Right lobe of liver (tissue), 6 donors: ENCODE measurements around the gene H2AZ2. TPM values are rescaled to one million over a fixed set of nuclear protein-coding genes. Genes with fewer than 3 reads are reported as not detected.

Source experiments
- ATAC-seq, 4 donors: fragments of 200-7000 bp; cut with Tn5 transposase; one replicate each; pipeline ENCODE4 v1.9.1; 2020; ENCODE audit warnings: mild to moderate bottlenecking in 4 of 4, moderate library complexity in 4 of 4
- DNase-seq, 3 donors: peaks; one replicate each; pipeline ENCODE4 v3.0.0-alpha.2; 2020
- H3K27ac ChIP-seq, 3 donors: fragments of 200-600 bp; one replicate each; pipeline ENCODE4 v1.8.0; 2022
- H3K27me3 ChIP-seq, 2 donors: fragments of 200-600 bp; one replicate each; pipeline ENCODE4 v1.8.0; 2022
- H3K36me3 ChIP-seq, 4 donors: fragments of 200-600 bp; sonication (generic) in 1 of 4; one replicate each; pipeline versions ENCODE4 v1.5.1 to v1.8.0; 2017 to 2022; ENCODE audit warnings: control low read depth in 1 of 4
- H3K4me1 ChIP-seq, 4 donors: fragments of 200-600 bp; sonication (generic) in 1 of 4; one replicate each; pipeline versions ENCODE4 v1.5.1 to v1.8.0; 2017 to 2022; ENCODE audit warnings: control low read depth in 1 of 4
- H3K4me3 ChIP-seq, 3 donors: fragments of 200-600 bp; one replicate each; pipeline ENCODE4 v1.8.0; 2022
- H3K9me3 ChIP-seq, 4 donors: fragments of 200-600 bp; sonication (generic) in 1 of 4; one replicate each; pipeline versions ENCODE4 v1.5.1 to v1.8.0; 2017 to 2022; ENCODE audit warnings: control low read depth in 1 of 4
- POLR2A ChIP-seq: fragments of 450-650 bp; IDR thresholded peaks from one replicate; pipeline ENCODE4 v1.6.1; 2017; ENCODE audit warnings: antibody characterized with exemption, mild to moderate bottlenecking
- WGBS: methylation state at CpG from one replicate; pipeline ENCODE4 v1.1.6; 2018; ENCODE audit warnings: low coverage, low lambda C conversion rate; ENCODE audit not compliant: insufficient coverage; ENCODE audit errors: missing lambda C conversion rate; 5-methylcytosine and 5-hydroxymethylcytosine counted together
- intact Hi-C, 2 donors: fragments of 100-400 bp; cut with DNase I; formaldehyde crosslinking; loops; one replicate each; pipeline versions ENCODE4 v1.11.2 to v1.14.1; 2022
- total RNA-seq, 6 experiments: library from RNA; depleted of rRNA in 2 of 6; stranded (reverse); fragments of >200 nt in 2 of 6; fragmentation: NEBNext Ultra II Directional in 3 of 6; extraction: Animal tissue kit (Norgen Biotek cat#: 25700) in 3 of 6; gene quantifications; one replicate each; pipeline versions ENCODE4 v1.1.0 to v1.2.4, GENCODE V29; 2016 to 2023
- TF ChIP-seq, protein P1 (sequence below), 4 donors: fragments of 200-600 bp in 3 of 4; fragments of 450-650 bp in 1 of 4; IDR thresholded peaks; one replicate each; pipeline versions ENCODE4 v1.5.1 to v1.8.0; 2016 to 2022; ENCODE audit warnings: antibody characterized with exemption in 4 of 4, mild to moderate bottlenecking in 2 of 4
- donor health status: DM: no; HTN: yes; CAD: no.
- donor health status: DM: no; HTN: no; CAD: no.
- donor health status: DM: no; HTN: no; CAD: no.
- donor health status: DM: no; HTN: yes; CAD: no.
- donor health status: DM: no; HTN: yes; CAD: no.

Gene H2AZ2
- total RNA-seq, 6 experiments from 2014 or later = 49.3 to 69.1 (median 60.9) TPM

DNA sequence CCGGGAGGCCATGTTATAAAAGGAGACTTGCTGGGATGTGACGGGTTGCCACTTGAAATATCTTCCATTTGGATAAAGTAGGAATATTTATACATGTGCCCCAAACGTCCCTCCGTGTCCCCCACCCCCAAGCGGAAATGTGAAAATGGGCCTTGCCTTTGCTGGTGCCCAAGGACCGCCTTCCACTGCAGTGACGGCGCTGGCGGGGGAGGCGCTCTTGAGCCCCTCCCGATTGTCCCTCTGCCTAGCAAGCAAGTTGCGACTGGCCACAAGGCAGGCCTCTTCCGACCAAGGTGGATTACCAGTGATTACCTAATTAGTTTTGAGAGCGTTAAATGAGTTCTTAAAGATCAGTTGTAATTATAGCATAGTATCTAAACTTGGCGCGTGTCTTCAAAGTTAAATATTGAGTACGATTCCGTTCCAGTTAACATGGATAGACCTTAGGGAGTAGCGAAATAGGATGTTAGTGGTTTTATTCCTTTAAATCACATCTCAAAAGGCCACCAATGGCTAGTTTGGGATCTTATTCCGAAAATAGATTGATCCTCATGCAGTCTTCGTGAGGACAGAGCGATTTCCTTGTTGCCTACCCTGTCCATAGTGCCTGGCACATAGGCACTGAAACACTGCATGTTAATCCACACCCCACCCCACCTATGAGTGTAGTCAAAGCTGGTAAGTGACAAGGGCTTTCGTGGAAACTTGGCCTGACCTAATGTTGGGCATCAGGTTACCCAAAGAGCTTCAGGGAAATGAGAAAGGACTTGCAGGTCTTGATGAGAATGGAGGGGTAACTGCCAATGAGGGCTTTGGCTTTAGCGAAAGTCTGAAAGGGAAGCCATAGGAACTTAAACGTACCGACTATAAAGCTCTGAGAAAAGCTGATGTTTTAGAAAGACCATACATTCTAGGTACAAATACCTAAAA lies 50.3 kb downstream of the H2AZ2 start:
- Histone ChIP-seq H3K27ac (peak overlapping the region; percentile 95 to 99 (median 98)), H3K4me3 (peak overlapping the region; percentile 90 to 98 (median 92)), H3K36me3 (peaks cover 10 to 39% (median 30%) of the 10 kb centered on the region in 4 donors), H3K4me1 (peaks cover 0 to 19% (median 7%) of the 10 kb centered on the region in 4 donors), H3K27me3 (no peaks in the 10 kb centered on the region), H3K9me3 (no peaks in the 10 kb centered on the region)
- DNase-seq = peak; percentile 88 to 91 (median 88)
- intact Hi-C loops = no loop called here
- peak; percentile 47 for TF ChIP-seq POLR2A
- TF ChIP-seq, protein P1, sequence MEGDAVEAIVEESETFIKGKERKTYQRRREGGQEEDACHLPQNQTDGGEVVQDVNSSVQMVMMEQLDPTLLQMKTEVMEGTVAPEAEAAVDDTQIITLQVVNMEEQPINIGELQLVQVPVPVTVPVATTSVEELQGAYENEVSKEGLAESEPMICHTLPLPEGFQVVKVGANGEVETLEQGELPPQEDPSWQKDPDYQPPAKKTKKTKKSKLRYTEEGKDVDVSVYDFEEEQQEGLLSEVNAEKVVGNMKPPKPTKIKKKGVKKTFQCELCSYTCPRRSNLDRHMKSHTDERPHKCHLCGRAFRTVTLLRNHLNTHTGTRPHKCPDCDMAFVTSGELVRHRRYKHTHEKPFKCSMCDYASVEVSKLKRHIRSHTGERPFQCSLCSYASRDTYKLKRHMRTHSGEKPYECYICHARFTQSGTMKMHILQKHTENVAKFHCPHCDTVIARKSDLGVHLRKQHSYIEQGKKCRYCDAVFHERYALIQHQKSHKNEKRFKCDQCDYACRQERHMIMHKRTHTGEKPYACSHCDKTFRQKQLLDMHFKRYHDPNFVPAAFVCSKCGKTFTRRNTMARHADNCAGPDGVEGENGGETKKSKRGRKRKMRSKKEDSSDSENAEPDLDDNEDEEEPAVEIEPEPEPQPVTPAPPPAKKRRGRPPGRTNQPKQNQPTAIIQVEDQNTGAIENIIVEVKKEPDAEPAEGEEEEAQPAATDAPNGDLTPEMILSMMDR (IDR thresholded peaks at IDR 0.05) = peak in 3 of 4 donors; percentile 48 to 66 (median 63)
- 4% methylated on average over 25 of the region's 26 CpGs for WGBS
- ATAC-seq = peak; percentile 74 to 83 (median 79)

DNA sequence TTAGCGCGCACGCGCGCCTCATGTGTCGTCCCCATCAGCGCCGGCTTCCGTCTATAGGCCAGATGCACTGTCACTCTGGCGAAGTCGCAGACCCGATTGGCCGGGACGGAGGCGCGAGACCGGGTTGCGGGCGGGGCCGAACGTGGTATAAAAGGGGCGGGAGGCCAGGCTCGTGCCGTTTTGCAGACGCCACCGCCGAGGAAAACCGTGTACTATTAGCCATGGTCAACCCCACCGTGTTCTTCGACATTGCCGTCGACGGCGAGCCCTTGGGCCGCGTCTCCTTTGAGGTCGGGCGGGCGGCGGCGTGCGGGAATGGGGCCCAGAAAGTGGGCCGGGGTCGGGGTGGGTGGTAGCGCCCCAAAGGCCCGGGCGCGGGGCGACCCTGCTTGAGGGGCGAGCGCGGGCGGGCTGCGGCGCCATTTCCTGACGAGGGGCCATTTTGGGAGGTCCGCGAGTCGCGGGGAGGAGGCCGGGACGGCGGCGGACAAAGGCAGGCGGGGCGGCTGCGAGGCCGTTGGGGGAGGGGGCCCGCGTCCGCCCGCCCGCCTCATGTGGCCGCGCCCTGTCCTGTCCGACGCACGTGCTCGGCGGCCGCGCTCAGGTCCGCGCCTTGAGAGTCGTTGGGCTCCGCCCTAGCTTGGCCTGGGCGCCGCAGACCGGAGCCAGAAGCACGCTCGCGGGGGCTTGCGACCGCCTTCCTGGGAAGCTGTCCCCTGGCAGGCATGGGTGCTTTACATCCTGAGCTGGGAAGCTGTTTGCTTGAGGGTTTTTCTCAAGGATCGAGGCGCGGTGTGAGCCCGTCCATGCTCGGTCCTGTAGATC lies 51.2 kb downstream of the H2AZ2 start, which contains the start of gene PPIA:
Gene PPIA, plus strand, starts transcription at position 178 of the 825 bp plus-strand sequence. Its CDS starts 44 bp downstream, at position 222.
- DNase-seq (peak; percentile 99), ATAC-seq (peak; percentile 90 to 95 (median 92))
- H3K4me3 ChIP-seq = peak within 1 kb of the TSS; percentile 90 to 98 (median 92)
- peak; percentile 98 for TF ChIP-seq POLR2A
- TF ChIP-seq, protein P1 (IDR thresholded peaks at IDR 0.05) = no peak
- peaks cover 0 to 19% (median 7%) of the 10 kb centered on the region in 4 donors for H3K4me1 ChIP-seq
- H3K9me3 ChIP-seq = no peaks in the 10 kb centered on the region
- peaks cover 10 to 31% (median 23%) of the 10 kb centered on the region in 4 donors for H3K36me3 ChIP-seq
- H3K27me3 ChIP-seq = no peaks in the 10 kb centered on the region
- H3K27ac ChIP-seq = peak within 1 kb of the TSS; percentile 95 to 99 (median 98)
- intact Hi-C loops = no loop called here
- WGBS = 0% methylated on average over 3 of the region's 99 CpGs

DNA sequence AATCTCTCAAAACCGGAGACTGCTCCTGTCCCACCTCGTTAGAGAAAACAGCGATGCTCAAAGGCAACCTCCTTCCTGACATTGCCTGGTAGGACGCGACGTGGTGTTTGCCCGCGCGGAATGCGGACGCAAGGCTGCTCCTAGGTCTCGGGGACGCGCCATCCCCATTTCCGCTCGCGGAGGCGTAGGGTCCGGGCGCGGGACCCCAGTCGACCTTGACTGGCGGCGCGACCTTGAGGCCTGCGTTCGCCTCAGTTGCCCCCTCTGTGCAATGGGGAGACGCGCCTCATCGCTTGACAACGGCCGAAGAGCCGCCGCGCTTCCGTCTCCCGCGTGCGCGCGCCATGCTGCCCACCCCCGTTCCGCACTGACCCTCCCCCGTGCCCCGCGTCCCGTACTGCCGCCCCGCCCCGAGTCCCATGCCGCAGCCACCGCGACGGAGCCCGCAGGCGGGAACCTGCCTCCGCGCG lies 51.8 kb downstream of the H2AZ2 start:
- Histone ChIP-seq H3K4me3 (peak overlapping the region; percentile 90 to 98 (median 92)), H3K27me3 (no peaks in the 10 kb centered on the region), H3K27ac (peak overlapping the region; percentile 66 to 99 (median 98)), H3K4me1 (peaks cover 0 to 19% (median 7%) of the 10 kb centered on the region in 4 donors), H3K36me3 (peaks cover 10 to 25% (median 20%) of the 10 kb centered on the region in 4 donors), H3K9me3 (no peaks in the 10 kb centered on the region)
- ATAC-seq = peak; percentile 30 to 53 (median 42)
- intact Hi-C loops = no loop called here
- DNase-seq = no peak
- no peak for TF ChIP-seq POLR2A
- TF ChIP-seq, protein P1 (IDR thresholded peaks at IDR 0.05) = no peak
- 1% methylated on average over 14 of the region's 59 CpGs for WGBS

DNA sequence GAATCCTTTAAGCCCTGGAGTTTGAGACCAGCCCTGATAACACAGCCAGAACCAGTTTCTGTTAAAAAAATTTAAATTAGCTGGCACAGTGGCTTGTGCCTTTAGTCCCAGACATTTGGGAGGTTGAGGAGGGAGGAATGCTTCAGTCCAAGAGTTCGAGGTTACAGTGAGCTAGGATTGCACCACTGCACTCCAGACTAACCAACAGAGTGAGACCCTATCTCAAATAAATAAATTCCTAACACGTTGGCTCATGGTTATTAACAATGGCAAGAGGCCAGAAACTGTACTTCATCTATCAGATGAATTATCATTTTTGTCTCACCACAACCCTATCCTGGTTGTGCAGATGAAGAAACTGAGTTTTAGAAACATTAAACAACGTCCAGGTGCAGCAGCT lies 53.6 kb downstream of the H2AZ2 start:
- Histone ChIP-seq H3K4me1 (peaks cover 0 to 17% (median 7%) of the 10 kb centered on the region in 4 donors), H3K9me3 (no peaks in the 10 kb centered on the region), H3K27me3 (no peaks in the 10 kb centered on the region), H3K27ac (no peak overlapping the region), H3K4me3 (no peak overlapping the region), H3K36me3 (peaks cover 0 to 8% (median 4%) of the 10 kb centered on the region in 4 donors)
- no peak for DNase-seq
- intact Hi-C loops = no loop called here
- TF ChIP-seq, protein P1 (IDR thresholded peaks at IDR 0.05) = no peak
- TF ChIP-seq POLR2A = no peak
- WGBS = 45% methylated on average over 3 of the region's 3 CpGs
- ATAC-seq = no peak
